OCI-LY7 (cell line): ENCODE data around the gene ARHGAP42. TPM values are rescaled to one million over a fixed set of nuclear protein-coding genes. Genes with fewer than 3 reads are reported as not detected.

ENCODE experiments used
- BruUV-seq: library from RNA; stranded (reverse); fragments of 400-500 nt; replicated peaks from 2 replicates; lab custom pipeline; 2021; lab: Mats Ljungman, UMichigan
- CTCF ChIA-PET: fragments of 300-600 bp; sonication (Branson Sonifier 250); formaldehyde crosslinking; loops from one replicate; lab custom pipeline; 2022; ENCODE audit warnings: antibody characterized with exemption; ENCODE audit not compliant: unreplicated experiment; lab: Charles Lee
- POLR2A ChIA-PET: fragments of 300-600 bp; sonication (Branson Sonifier 250); formaldehyde crosslinking; loops from one replicate; lab custom pipeline; 2022; ENCODE audit warnings: antibody characterized with exemption; lab: Charles Lee
- DNase-seq: peaks from one replicate; pipeline ENCODE4 v3.0.0-alpha.2; 2015; ENCODE audit warnings: low spot score
- H2AFZ ChIP-seq: fragments of 200-600 bp; sonication (generic), shearing (Covaris generic); 2 replicates; pipeline ENCODE4 v1.6.1; 2014; ENCODE audit warnings: mild to moderate bottlenecking, antibody characterized with exemption, low read length, moderate library complexity
- H3K27ac ChIP-seq: fragments of 200-600 bp; sonication (generic); 2 replicates; pipeline ENCODE4 v1.5.1; 2014; ENCODE audit warnings: mixed run types, low read depth, mild to moderate bottlenecking, moderate library complexity, low read length, inconsistent platforms; ENCODE audit not compliant: poor library complexity, severe bottlenecking
- H3K36me3 ChIP-seq: fragments of 200-600 bp; sonication (generic); 2 replicates; pipeline ENCODE4 v1.6.1; 2014; ENCODE audit warnings: mild to moderate bottlenecking, antibody characterized with exemption, low read length, moderate library complexity, mixed read lengths; ENCODE audit not compliant: insufficient read depth
- H3K4me1 ChIP-seq: fragments of 200-600 bp; sonication (generic); 2 replicates; pipeline ENCODE4 v1.5.1; 2014; ENCODE audit warnings: mild to moderate bottlenecking, low read length; ENCODE audit not compliant: insufficient read depth, poor library complexity, severe bottlenecking
- H3K4me2 ChIP-seq: fragments of 200-600 bp; sonication (generic); 2 replicates; pipeline ENCODE4 v1.6.1; 2014; ENCODE audit warnings: mild to moderate bottlenecking, low read length
- H3K4me3 ChIP-seq: fragments of 200-600 bp; sonication (generic); 2 replicates; pipeline ENCODE4 v1.5.1; 2014; ENCODE audit warnings: mild to moderate bottlenecking, low read depth, low read length; ENCODE audit not compliant: poor library complexity, severe bottlenecking
- H3K79me2 ChIP-seq: fragments of 200-600 bp; sonication (generic); 2 replicates; pipeline ENCODE4 v1.6.1; 2016; ENCODE audit warnings: low read depth, mild to moderate bottlenecking, low read length, moderate library complexity, mixed read lengths; ENCODE audit not compliant: insufficient read depth
- H3K9me2 ChIP-seq: fragments of 200-600 bp; sonication (generic); 2 replicates; pipeline ENCODE4 v1.6.1; 2016; ENCODE audit warnings: mild to moderate bottlenecking, low read length, mixed read lengths; ENCODE audit not compliant: insufficient read depth
- H3K9me3 ChIP-seq: fragments of 200-600 bp; sonication (generic); 2 replicates; pipeline ENCODE4 v1.6.1; 2014; ENCODE audit warnings: mild to moderate bottlenecking, mixed run types, low read length, mixed read lengths
- H4K20me1 ChIP-seq: fragments of 200-600 bp; sonication (generic); 2 replicates; pipeline ENCODE4 v1.6.1; 2014; ENCODE audit warnings: mild to moderate bottlenecking, antibody characterized with exemption, low read length, moderate library complexity, mixed read lengths; ENCODE audit not compliant: insufficient read depth
- EZH2phosphoT487 ChIP-seq: fragments of 200-600 bp; sonication (generic); IDR thresholded peaks from 2 replicates; pipeline ENCODE4 v1.6.1; 2018; ENCODE audit warnings: low read depth, borderline replicate concordance, mild to moderate bottlenecking, mixed run types, antibody characterized with exemption, low read length, moderate library complexity, mixed read lengths
- intact Hi-C: fragments of 100-400 bp; cut with micrococcal nuclease; formaldehyde crosslinking; loops from one replicate; pipeline ENCODE4 v1.10.0; 2022; ENCODE audit not compliant: unreplicated experiment
- total RNA-seq, 2 experiments: library from RNA; depleted of rRNA in 1 of 2; stranded (reverse); fragments of >200 nt in 1 of 2; shearing (Covaris generic) in 1 of 2; gene quantifications; 2 replicates each; pipeline ENCODE4 v1.2.3, GENCODE V29; 2014 to 2022
- TF ChIP-seq, protein P1 (sequence below): fragments of 200-600 bp; sonication (generic); conservative IDR thresholded peaks from 2 replicates; pipeline ENCODE4 v1.5.1; 2014; ENCODE audit warnings: mild to moderate bottlenecking, antibody characterized with exemption, low read length, moderate library complexity, mixed read lengths

The ARHGAP42 gene
- total RNA-seq, 2 experiments from 2014 or later = not detected

DNA sequence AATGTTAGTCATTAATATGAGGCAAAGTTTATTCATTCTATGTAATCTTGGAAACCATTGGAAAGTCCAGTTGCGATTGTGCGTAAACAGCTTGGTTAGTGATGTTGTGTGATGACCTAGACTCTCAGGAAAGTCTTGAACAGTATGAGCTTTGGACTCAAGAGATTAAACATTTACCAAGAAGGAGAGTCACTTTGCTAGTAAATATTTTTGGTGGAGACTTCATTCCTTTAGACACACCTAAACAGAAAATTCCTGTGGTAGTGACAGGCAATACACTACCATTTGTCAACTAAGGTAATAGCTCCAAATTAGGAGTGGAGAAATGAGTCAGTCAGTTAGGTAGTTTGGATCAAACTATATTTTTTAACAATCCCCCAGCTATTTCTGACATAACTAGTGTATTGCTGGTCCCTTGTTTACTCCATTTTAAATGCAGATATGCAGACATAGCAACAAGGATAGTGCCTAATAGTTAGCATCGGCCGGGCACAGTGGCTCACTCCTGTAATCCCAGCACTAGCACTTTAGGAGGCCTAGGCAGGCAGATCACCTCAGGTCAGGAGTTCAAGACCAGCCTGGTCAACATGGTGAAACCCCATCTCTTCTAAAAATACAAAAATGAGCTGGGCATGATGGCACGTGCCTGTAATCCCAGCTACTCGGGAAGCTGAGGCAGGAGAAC, 89.3 kb downstream of the ARHGAP42 start:
- no peak overlapping the region for H3K4me3 ChIP-seq
- H3K27ac ChIP-seq = no peak overlapping the region
- TF ChIP-seq, protein P1, sequence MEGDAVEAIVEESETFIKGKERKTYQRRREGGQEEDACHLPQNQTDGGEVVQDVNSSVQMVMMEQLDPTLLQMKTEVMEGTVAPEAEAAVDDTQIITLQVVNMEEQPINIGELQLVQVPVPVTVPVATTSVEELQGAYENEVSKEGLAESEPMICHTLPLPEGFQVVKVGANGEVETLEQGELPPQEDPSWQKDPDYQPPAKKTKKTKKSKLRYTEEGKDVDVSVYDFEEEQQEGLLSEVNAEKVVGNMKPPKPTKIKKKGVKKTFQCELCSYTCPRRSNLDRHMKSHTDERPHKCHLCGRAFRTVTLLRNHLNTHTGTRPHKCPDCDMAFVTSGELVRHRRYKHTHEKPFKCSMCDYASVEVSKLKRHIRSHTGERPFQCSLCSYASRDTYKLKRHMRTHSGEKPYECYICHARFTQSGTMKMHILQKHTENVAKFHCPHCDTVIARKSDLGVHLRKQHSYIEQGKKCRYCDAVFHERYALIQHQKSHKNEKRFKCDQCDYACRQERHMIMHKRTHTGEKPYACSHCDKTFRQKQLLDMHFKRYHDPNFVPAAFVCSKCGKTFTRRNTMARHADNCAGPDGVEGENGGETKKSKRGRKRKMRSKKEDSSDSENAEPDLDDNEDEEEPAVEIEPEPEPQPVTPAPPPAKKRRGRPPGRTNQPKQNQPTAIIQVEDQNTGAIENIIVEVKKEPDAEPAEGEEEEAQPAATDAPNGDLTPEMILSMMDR = no peak
- TF ChIP-seq EZH2phosphoT487 = no peak
- no peaks in the 10 kb centered on the region for H3K9me3 ChIP-seq
- CTCF ChIA-PET = interaction anchor here (0.6 kb wide), 1 partner anchor 1033 kb away, joined by 4 read pairs; no protein-coding TSS in a partner anchor
- no TSS peak for BruUV-seq
- intact Hi-C loops = no loop called here
- H3K9me2 ChIP-seq = no peaks in the 10 kb centered on the region
- no peak for DNase-seq
- POLR2A ChIA-PET = interaction anchor here (0.6 to 1.0 kb wide), 4 partner anchors 8 to 158 kb away, joined by 3 to 5 read pairs (median 3); no protein-coding TSS in a partner anchor
- H3K4me2 ChIP-seq = no peak overlapping the region
- H3K36me3 ChIP-seq = no peaks in the 10 kb centered on the region
- H4K20me1 ChIP-seq = no peaks in the 10 kb centered on the region
- no peaks in the 10 kb centered on the region for H3K79me2 ChIP-seq
- H3K4me1 ChIP-seq = no peaks in the 10 kb centered on the region
- H2AFZ ChIP-seq = no peak overlapping the region

DNA sequence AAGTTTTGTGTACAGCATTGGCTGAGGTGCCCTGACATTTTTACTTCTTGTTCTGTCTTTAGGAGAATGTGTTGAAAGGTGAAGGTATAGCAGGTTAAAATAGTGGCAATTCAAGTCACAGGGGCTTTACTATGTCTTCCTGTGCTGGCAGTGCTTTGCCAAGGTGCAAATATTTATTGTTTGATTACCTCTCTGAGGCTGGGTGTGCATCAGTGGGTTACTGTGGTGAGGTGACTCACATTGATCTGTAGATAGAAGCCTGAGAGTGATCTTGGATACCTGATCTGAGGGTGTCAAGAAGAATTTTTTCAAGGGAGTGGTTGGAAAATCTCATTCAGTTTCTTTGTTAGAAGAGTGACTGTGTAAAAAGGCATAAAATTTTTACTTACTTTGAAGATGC, 90.0 kb downstream of the ARHGAP42 start:
- Histone ChIP-seq H3K9me3 (no peaks in the 10 kb centered on the region), H3K4me3 (no peak overlapping the region), H4K20me1 (no peaks in the 10 kb centered on the region), H3K9me2 (no peaks in the 10 kb centered on the region), H3K36me3 (no peaks in the 10 kb centered on the region), H3K4me1 (no peaks in the 10 kb centered on the region), H2AFZ (no peak overlapping the region), H3K4me2 (no peak overlapping the region), H3K27ac (no peak overlapping the region), H3K79me2 (no peaks in the 10 kb centered on the region)
- ChIA-PET POLR2A (interaction anchor here (0.6 to 0.9 kb wide), 4 partner anchors 7 to 232 kb away, joined by 3 to 5 read pairs (median 3); no protein-coding TSS in a partner anchor), CTCF (interaction anchor here (0.6 kb wide), 1 partner anchor 1034 kb away, joined by 4 read pairs; no protein-coding TSS in a partner anchor)
- no peak for DNase-seq
- no TSS peak for BruUV-seq
- intact Hi-C loops = no loop called here
- TF ChIP-seq, protein P1 = no peak
- TF ChIP-seq EZH2phosphoT487 = no peak

DNA sequence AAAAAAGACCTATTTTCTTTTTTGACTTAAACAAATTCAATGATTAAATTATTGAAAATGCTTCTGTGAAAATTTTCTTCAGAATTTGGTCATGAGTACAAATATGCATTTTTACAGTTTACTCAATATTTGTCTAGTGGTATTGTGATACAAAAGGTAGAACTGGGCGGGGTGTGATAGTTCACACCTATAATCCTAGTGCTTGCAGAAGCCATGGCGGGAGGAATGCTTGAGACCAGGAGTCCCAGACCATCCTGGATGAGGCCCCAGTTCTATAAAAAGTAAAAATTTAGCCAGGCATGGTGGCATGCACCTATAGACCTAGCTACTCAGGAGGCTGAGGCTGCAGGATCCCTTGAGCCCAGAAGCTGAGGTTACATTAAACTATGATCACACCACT, 90.6 kb downstream of the ARHGAP42 start:
- TF ChIP-seq, protein P1 = no peak
- TF ChIP-seq EZH2phosphoT487 = no peak
- H3K27ac ChIP-seq = no peak overlapping the region
- H3K9me3 ChIP-seq = no peaks in the 10 kb centered on the region
- no peak overlapping the region for H2AFZ ChIP-seq
- ChIA-PET POLR2A (interaction anchor here (1.0 to 1.1 kb wide), 2 partner anchors 61 to 66 kb away, joined by 4 read pairs; no protein-coding TSS in a partner anchor), CTCF (no interaction called here)
- no peaks in the 10 kb centered on the region for H3K36me3 ChIP-seq
- no peaks in the 10 kb centered on the region for H3K79me2 ChIP-seq
- DNase-seq = no peak
- intact Hi-C loops = no loop called here
- H3K4me2 ChIP-seq = no peak overlapping the region
- BruUV-seq = no TSS peak
- no peaks in the 10 kb centered on the region for H4K20me1 ChIP-seq
- H3K4me3 ChIP-seq = no peak overlapping the region
- no peaks in the 10 kb centered on the region for H3K9me2 ChIP-seq
- H3K4me1 ChIP-seq = no peaks in the 10 kb centered on the region
